Skeletal muscle satellite cell (primary cell): ENCODE data around the gene CDKL5.

Experiments used
- H3K27me3 ChIP-seq: 2 replicates; pipeline ENCODE4 v1.7.0; 2013; ENCODE audit warnings: low read length; ENCODE audit not compliant: control insufficient read depth, insufficient read depth
- H3K36me3 ChIP-seq: 2 replicates; pipeline ENCODE4 v1.7.0; 2013; ENCODE audit warnings: mild to moderate bottlenecking, control low read depth, low read length; ENCODE audit not compliant: insufficient read depth
- H3K4me1 ChIP-seq: 2 replicates; pipeline ENCODE4 v1.7.0; 2013; ENCODE audit warnings: low read length; ENCODE audit not compliant: control insufficient read depth, insufficient read depth
- H3K4me2 ChIP-seq: 2 replicates; pipeline ENCODE4 v1.7.0; 2013; ENCODE audit warnings: mild to moderate bottlenecking, low read length
- H3K4me3 ChIP-seq: 2 replicates; pipeline ENCODE4 v1.7.0; 2013; ENCODE audit warnings: low read length
- H3K9ac ChIP-seq: 2 replicates; pipeline ENCODE4 v1.7.0; 2013; ENCODE audit warnings: mild to moderate bottlenecking, low read depth, low read length, moderate library complexity
- H3K9me3 ChIP-seq: replicated peaks from 2 replicates; pipeline ENCODE4 v1.7.0; 2013; ENCODE audit warnings: mild to moderate bottlenecking, control low read depth, low read length

The CDKL5 gene

DNA sequence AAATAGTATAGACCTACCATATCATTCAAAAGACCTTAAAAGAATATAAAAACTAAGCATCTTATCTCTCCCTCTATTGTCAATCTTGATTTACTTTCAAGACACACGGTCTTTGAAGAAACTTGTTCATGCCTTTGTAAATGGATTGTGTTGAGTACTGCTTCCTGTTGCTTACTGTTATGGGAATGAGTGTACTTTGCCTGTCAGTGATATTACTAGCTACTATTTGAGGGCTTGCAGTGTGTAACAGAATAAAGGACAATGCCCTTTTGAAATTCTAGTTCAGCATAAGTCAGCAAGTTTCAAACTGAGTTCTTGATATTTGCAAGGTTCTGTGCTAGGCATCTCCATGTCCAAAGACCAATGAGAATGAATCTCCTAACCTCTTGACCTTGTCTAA lies 36.0 kb downstream of the CDKL5 start:
- Histone ChIP-seq H3K4me1 (peaks cover 10% of the 10 kb centered on the region), H3K9me3 (no peaks in the 10 kb centered on the region), H3K9ac (no peak overlapping the region), H3K4me3 (no peak overlapping the region), H3K36me3 (no peaks in the 10 kb centered on the region), H3K4me2 (no peak overlapping the region), H3K27me3 (no peaks in the 10 kb centered on the region)

DNA sequence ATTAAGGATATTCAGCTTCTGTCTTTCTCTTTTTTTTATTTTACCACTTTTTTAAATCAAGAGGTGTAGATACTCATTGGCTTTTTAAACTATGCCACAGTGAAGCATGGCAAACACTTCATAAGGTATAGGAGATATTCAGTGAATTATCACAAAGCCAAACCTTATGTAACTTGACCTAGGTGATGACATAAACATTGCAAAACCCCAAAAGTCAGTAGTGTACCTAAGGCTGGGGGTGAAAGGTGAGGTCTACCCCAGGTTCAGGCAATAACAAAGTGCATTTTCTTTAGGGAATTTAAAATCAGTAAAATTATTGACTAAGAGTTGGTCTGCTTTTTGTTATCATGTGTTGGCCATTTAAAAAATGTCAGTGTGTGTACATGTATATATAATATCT lies 39.1 kb downstream of the CDKL5 start:
- H3K4me2 ChIP-seq, result no peak overlapping the region
- H3K36me3 ChIP-seq, result no peaks in the 10 kb centered on the region
- H3K4me1 ChIP-seq, result peaks cover 10% of the 10 kb centered on the region
- no peaks in the 10 kb centered on the region for H3K27me3 ChIP-seq
- H3K9me3 ChIP-seq, result no peaks in the 10 kb centered on the region
- H3K9ac ChIP-seq, result no peak overlapping the region
- H3K4me3 ChIP-seq, result no peak overlapping the region

DNA sequence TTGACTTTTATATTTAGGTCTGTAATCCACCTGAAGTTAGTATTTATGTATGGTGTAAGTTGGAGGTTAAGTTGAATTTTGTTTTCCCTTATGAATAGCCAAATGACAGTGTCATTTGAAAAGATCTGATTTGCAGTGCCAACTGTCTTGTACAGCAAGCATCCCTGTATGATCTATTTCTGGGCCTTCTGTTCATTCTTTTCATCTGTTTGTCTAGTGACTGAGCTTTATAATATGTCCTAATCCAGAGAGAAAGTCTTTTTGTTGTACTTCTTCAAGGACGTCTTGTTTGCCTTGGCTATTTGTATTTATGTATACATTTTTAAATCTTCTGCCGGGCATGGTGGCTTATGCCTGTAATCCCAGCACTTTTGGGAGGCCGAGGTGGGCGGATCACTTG lies 39.6 kb downstream of the CDKL5 start:
- no peaks in the 10 kb centered on the region for H3K27me3 ChIP-seq
- peaks cover 10% of the 10 kb centered on the region for H3K4me1 ChIP-seq
- no peak overlapping the region for H3K9ac ChIP-seq
- H3K4me2 ChIP-seq, result no peak overlapping the region
- H3K36me3 ChIP-seq, result no peaks in the 10 kb centered on the region
- no peaks in the 10 kb centered on the region for H3K9me3 ChIP-seq
- no peak overlapping the region for H3K4me3 ChIP-seq

DNA sequence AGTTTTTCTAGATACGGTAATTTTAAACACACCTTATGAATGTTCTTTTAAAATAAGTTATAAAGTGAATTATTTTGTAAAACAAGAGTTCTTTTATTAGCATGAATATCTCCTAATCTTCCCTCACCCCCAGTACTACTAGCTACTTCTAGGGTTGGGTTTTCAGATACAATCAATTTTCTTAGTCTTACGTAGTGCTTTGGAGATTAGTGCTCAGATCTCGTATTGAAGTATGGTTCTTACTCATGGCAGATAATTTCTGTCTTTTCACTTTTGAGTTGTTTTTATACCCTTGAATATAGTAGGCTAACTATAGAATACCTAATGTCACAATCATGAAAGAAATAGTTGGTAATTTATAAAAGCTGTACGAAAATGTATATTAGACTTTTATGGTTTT lies 43.2 kb downstream of the CDKL5 start:
- Histone ChIP-seq H3K4me1 (peaks cover 8% of the 10 kb centered on the region), H3K9ac (no peak overlapping the region), H3K36me3 (no peaks in the 10 kb centered on the region), H3K4me2 (no peak overlapping the region), H3K9me3 (no peaks in the 10 kb centered on the region), H3K27me3 (no peaks in the 10 kb centered on the region), H3K4me3 (no peak overlapping the region)

DNA sequence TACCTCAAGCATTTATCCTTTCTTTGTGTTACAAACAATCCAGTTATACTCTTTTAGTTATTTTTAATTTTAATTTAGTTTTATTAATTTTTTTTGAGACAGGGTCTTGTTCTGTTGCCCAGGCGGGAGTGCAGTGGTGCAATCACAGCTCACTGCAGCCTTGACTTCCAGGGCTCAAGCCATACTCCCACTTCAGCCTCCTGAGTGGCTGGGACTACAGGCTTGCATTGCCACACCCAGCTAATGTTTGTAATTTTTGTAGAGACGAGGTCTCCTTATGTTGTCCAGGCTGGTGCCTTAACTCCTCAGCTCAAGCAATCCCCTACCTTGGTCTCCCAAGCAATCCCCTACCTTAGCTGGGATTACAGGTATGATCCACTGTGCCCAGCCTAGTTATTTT lies 45.9 kb downstream of the CDKL5 start:
- Histone ChIP-seq H3K27me3 (no peaks in the 10 kb centered on the region), H3K4me1 (no peaks in the 10 kb centered on the region), H3K4me3 (no peak overlapping the region), H3K9ac (no peak overlapping the region), H3K36me3 (no peaks in the 10 kb centered on the region), H3K9me3 (no peaks in the 10 kb centered on the region), H3K4me2 (no peak overlapping the region)

DNA sequence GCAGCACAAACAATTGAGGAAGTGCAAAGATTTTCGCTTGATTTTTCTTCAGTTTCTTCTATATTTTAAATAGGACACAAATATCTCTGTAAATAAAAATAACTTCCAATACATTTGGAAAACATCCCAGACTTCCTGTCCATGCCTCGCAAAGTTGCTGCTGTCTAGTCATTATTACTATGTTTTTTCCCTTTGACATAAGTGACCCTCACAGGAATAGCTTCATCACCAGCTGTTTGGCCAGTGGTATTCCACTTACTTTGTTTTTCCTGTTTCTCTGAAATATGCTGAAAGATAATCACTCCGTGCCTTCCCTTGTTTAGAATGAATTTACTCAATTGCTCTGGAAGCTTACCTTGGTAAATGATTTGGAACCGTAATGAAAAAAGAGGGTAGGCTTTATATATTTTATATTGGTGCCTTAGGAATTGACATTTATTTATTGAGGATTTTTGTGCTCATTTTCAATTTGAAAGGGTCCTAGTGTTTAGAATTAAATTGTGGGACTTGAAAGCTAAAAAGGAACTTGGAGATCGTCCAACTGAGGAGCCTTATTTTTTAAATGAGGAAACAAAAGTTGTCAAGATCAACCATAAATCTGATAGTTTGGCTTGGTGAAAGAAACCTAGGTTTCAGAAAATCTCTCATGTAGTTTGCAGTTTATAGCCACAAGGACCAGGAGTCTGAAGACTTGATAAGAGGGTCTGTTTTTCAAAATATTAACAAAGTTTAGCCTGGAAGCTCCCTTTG lies 65.6 kb downstream of the CDKL5 start:
- H3K36me3 ChIP-seq, result no peaks in the 10 kb centered on the region
- no peak overlapping the region for H3K9ac ChIP-seq
- no peak overlapping the region for H3K4me2 ChIP-seq
- H3K27me3 ChIP-seq, result no peaks in the 10 kb centered on the region
- no peak overlapping the region for H3K4me3 ChIP-seq
- H3K4me1 ChIP-seq, result no peaks in the 10 kb centered on the region
- H3K9me3 ChIP-seq, result no peaks in the 10 kb centered on the region

DNA sequence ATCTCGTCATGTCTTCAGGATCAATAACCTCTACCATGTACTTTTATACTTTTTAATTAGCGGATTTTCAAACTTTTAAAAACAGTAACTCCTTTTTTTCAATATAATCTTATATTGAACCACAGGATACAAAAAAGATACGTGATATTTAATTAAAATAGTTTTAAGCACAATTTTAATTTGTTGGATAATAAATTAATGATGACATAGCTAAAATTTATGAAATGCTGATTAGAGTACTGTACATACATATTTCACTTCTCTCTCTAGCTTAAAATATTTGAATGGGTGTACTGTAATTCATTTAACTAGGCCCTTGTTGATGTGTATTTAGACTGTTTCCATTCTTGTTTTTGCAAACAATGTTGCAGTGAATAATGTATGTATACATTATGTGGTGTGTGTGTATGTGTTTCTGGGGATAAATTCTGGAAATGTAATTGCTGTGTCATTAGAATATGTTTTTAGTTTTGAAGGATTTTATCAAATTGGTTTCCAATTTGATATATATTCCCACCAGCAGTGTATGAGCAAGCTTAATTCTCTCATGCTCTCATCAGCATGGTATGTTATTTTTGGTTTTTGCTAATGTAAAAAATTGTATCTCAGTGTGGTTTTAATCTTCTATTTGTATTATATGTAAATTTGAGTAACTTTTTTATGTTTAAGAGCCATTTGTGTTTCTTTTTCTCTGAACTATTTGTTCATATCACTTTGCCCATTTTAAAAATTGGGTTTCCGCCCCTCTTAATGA lies 66.4 kb downstream of the CDKL5 start:
- no peak overlapping the region for H3K9ac ChIP-seq
- no peak overlapping the region for H3K4me3 ChIP-seq
- no peaks in the 10 kb centered on the region for H3K36me3 ChIP-seq
- H3K27me3 ChIP-seq, result no peaks in the 10 kb centered on the region
- H3K4me2 ChIP-seq, result no peak overlapping the region
- H3K4me1 ChIP-seq, result no peaks in the 10 kb centered on the region
- no peaks in the 10 kb centered on the region for H3K9me3 ChIP-seq

DNA sequence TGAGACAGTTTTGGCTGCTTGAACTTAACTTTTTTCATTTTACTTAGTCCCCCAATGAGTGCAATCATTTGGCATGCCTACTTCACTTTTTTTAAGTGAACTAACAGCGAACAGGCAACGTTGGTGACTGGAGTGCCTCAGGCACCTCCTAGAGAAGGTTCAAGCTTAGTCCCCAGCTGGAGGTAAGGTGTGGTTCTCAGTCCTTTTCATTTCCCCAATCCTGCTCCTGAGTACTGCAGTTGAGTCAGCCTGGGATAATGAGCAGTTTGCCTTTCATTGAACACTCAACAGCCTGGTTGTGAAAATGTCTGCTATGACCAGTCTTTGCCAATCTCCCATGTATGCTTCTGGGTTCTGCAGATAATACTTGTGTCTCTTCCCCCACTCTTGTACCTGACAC lies 109.5 kb downstream of the CDKL5 start:
- Histone ChIP-seq H3K9me3 (no peaks in the 10 kb centered on the region), H3K4me3 (no peak overlapping the region), H3K4me1 (no peaks in the 10 kb centered on the region), H3K4me2 (no peak overlapping the region), H3K36me3 (no peaks in the 10 kb centered on the region), H3K9ac (no peak overlapping the region), H3K27me3 (no peaks in the 10 kb centered on the region)

DNA sequence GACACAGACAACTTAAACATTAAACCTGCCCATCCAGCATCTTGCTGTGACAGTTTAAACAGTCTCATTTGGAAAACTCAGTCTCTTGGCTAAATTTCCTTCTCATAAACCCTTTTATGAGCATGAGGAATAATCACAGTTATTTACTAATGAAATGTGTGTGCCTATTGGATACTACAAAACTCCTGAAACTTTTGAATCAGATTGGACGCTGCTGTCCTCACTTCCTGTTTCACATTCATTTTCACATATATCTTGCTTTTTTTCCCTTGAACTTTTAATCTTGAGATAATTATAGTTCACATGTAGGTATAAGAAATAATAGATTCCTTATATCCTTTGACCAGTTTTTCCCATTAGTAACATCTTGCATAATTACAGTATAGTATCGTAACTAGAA lies 111.7 kb downstream of the CDKL5 start:
- H3K4me3 ChIP-seq, result no peak overlapping the region
- no peak overlapping the region for H3K4me2 ChIP-seq
- no peaks in the 10 kb centered on the region for H3K9me3 ChIP-seq
- H3K27me3 ChIP-seq, result no peaks in the 10 kb centered on the region
- no peaks in the 10 kb centered on the region for H3K36me3 ChIP-seq
- no peak overlapping the region for H3K9ac ChIP-seq
- H3K4me1 ChIP-seq, result no peaks in the 10 kb centered on the region

DNA sequence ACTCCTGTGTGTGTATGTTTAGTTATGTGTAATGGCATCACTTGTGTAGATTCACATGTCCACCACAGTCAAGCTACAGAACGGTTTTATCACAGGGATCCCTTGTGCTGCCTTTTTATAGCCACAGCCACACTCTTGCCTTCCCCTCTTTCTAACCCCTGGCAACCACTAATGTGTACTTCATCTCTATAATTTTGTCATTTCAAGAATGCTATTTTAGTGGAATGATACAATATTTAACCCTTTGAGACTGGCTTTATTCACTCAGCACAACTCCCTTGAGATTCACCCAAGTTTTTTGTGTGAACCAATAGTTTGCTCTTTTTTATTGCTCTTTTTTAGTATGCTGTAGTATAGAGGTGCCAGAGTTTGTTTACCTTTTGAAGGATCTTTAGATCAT lies 112.1 kb downstream of the CDKL5 start:
- H3K9ac ChIP-seq, result no peak overlapping the region
- no peaks in the 10 kb centered on the region for H3K9me3 ChIP-seq
- H3K36me3 ChIP-seq, result no peaks in the 10 kb centered on the region
- no peak overlapping the region for H3K4me3 ChIP-seq
- no peak overlapping the region for H3K4me2 ChIP-seq
- H3K27me3 ChIP-seq, result no peaks in the 10 kb centered on the region
- no peaks in the 10 kb centered on the region for H3K4me1 ChIP-seq

DNA sequence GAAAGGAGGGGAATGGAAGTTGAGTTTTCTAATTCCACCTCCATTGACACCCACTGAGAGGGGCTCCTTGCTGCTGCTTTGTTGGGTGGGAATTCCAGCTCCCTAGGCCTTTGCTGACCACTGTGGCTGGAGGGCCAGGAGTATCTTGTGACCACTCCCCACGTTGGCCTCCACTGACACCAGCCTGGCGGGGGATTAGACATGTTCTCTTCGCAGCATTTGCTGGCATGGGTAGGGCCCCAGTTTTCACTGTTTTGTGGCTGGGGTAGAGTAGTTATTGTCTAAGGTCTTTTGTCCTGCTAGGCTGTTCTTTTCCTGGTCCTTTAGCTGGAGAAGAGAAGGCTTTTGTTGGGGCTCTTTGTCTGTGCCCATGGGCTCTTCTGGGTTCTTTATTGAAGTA lies 116.7 kb downstream of the CDKL5 start:
- Histone ChIP-seq H3K36me3 (no peaks in the 10 kb centered on the region), H3K4me3 (no peak overlapping the region), H3K9ac (no peak overlapping the region), H3K4me2 (no peak overlapping the region), H3K9me3 (no peaks in the 10 kb centered on the region), H3K4me1 (no peaks in the 10 kb centered on the region), H3K27me3 (no peaks in the 10 kb centered on the region)

DNA sequence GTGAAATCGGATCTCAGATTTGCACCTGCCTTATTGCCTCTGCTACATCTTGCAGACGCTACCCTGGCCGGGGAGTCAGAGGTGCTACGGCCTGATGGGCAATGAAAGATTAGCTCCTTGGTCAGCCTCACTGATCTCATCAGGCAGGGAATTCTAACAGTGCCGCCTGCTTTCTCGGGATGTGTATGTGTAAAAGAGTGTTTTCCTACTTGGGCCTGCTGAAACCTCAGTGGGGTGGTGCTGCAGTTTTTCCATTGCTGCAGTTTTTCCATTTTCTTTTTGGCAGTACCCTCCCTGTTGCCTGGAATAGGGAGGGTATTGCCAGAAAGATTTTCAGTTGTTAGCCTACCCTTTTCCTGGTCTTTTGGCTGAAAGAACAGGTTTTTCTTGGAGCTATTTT lies 117.5 kb downstream of the CDKL5 start:
- no peaks in the 10 kb centered on the region for H3K27me3 ChIP-seq
- H3K9me3 ChIP-seq, result no peaks in the 10 kb centered on the region
- no peak overlapping the region for H3K9ac ChIP-seq
- no peaks in the 10 kb centered on the region for H3K36me3 ChIP-seq
- no peak overlapping the region for H3K4me2 ChIP-seq
- no peaks in the 10 kb centered on the region for H3K4me1 ChIP-seq
- H3K4me3 ChIP-seq, result no peak overlapping the region
